Measurements from ENCODE around the gene FAM153A.
"Not testable (repeated sequence)": the region's sequence is repeated elsewhere in the genome, so short reads cannot be mapped to it uniquely, and the experiment has no call there.

Gene FAM153A

DNA sequence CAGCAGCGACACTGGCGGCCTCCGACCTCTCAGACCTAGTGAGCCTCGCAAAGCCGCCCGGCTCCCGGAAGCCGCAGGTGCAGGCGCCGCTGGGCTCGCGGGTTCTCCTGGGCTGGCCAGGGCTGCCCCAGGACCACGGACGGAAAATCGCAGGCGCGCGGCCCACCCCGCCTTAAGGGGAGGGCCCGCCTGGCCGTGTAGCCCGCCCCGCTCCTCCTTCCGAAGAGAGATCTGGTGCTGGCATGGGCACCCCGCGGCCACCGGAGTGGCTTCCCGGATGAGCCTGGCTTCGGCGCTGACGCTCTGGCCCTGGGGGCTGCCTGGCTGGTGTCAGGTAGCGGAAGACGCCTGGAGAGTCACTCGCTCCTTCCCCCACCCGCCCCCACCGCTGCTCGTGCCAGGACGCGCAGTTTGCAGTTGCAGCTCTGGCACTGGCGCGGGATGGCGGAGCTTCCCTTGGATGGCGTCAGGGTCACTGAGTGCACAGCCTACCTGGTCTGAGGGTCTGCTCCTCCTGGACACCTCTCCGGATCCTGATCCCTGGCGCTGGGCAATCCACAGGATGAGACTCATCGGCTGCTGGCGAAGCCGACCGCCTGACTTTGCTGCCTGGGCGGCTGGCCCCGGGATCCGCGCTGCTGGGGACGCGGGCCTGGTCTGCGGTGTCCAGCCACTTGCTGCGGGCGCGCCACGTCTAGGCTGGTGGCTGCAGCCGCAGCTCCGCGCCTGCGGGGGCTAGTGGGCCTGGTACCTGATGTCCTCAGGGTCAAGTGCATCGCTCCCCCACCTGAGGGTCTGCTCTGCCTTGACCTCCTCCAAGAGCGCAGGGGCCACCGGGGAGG lies at the start of gene FAM153A:
TSS of gene FAM153A (minus strand) at position 108 of the 842 bp plus-strand sequence.
- H3K27me3 ChIP-seq (ENCODE audit: control insufficient read depth in 1 of 2, insufficient read depth in 2 of 2, low read length in 2 of 2); H3K4me1 ChIP-seq (ENCODE audit: control insufficient read depth in 1 of 2, insufficient read depth in 2 of 2, low read length in 2 of 2); H3K4me3 ChIP-seq (ENCODE audit: low read depth in 1 of 2, low read length in 2 of 2); H3K9me3 ChIP-seq (ENCODE audit: control insufficient read depth in 1 of 2, low read length in 2 of 2); H3K36me3 ChIP-seq (ENCODE audit: control insufficient read depth in 1 of 2, insufficient read depth in 2 of 2, low read length in 2 of 2); H3K27ac ChIP-seq (ENCODE audit: low read depth, low read length); H3K9ac ChIP-seq (ENCODE audit: low read depth in 1 of 2, low read length in 2 of 2): not testable (repeated sequence)

GRCh38 chr5:177832287-177832686 lies 49.6 kb upstream of the FAM153A start:
- not testable (repeated sequence) for H3K4me3 ChIP-seq (ENCODE audit: low read depth in 1 of 2, low read length in 2 of 2); H3K4me1 ChIP-seq (ENCODE audit: control insufficient read depth in 1 of 2, insufficient read depth in 2 of 2, low read length in 2 of 2); H3K27me3 ChIP-seq (ENCODE audit: control insufficient read depth in 1 of 2, insufficient read depth in 2 of 2, low read length in 2 of 2); H3K9ac ChIP-seq (ENCODE audit: low read depth in 1 of 2, low read length in 2 of 2); H3K27ac ChIP-seq (ENCODE audit: low read depth, low read length); H3K36me3 ChIP-seq (ENCODE audit: control insufficient read depth in 1 of 2, insufficient read depth in 2 of 2, low read length in 2 of 2); H3K9me3 ChIP-seq (ENCODE audit: control insufficient read depth in 1 of 2, low read length in 2 of 2)

DNA sequence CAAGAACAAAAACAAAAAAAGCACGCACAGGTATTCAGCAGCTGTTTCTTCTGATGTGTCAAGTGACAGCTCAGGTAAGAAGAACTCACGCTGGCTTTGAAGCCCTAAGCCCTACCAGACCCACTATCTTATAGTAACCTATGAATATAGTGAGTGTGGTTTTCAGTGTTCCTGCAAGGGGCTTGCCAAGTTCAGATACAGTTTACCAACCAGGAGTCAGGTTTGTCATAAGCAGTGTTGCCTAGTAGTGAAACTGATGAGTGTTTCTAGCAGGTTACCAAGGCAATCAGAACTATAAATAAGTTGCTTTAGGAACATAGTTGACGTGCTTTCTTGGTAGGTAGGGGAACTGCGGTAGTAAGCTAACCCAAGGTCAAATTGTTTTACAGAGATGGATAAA lies 43.4 kb upstream of the FAM153A start:
- H3K4me1 ChIP-seq (ENCODE audit: control insufficient read depth in 1 of 2, insufficient read depth in 2 of 2, low read length in 2 of 2); H3K27ac ChIP-seq (ENCODE audit: low read depth, low read length); H3K9ac ChIP-seq (ENCODE audit: low read depth in 1 of 2, low read length in 2 of 2); H3K27me3 ChIP-seq (ENCODE audit: control insufficient read depth in 1 of 2, insufficient read depth in 2 of 2, low read length in 2 of 2); H3K36me3 ChIP-seq (ENCODE audit: control insufficient read depth in 1 of 2, insufficient read depth in 2 of 2, low read length in 2 of 2); H3K4me3 ChIP-seq (ENCODE audit: low read depth in 1 of 2, low read length in 2 of 2); H3K9me3 ChIP-seq (ENCODE audit: control insufficient read depth in 1 of 2, low read length in 2 of 2): not testable (repeated sequence)

DNA sequence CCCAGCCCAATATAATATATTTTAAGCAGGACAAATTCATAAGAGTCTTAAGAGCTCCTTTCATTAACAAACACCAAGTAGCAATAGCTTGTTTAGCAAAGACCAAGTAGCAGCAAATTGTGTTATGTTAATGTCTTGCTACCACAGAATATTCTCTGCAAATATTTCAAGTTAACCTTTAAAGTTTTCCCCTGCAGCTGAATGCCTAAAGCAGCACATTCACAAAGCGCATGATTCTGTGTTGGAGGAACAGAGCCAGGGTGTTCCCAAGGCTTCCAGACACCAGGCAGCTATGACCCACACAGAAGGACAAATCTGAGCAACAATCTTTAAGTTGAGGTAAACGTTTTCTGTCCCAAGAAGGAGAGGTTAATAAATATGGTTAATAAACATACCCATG lies 42.1 kb upstream of the FAM153A start:
- H3K9me3 ChIP-seq (ENCODE audit: control insufficient read depth in 1 of 2, low read length in 2 of 2); H3K27me3 ChIP-seq (ENCODE audit: control insufficient read depth in 1 of 2, insufficient read depth in 2 of 2, low read length in 2 of 2); H3K27ac ChIP-seq (ENCODE audit: low read depth, low read length); H3K4me3 ChIP-seq (ENCODE audit: low read depth in 1 of 2, low read length in 2 of 2); H3K9ac ChIP-seq (ENCODE audit: low read depth in 1 of 2, low read length in 2 of 2); H3K36me3 ChIP-seq (ENCODE audit: control insufficient read depth in 1 of 2, insufficient read depth in 2 of 2, low read length in 2 of 2); H3K4me1 ChIP-seq (ENCODE audit: control insufficient read depth in 1 of 2, insufficient read depth in 2 of 2, low read length in 2 of 2): not testable (repeated sequence)

DNA sequence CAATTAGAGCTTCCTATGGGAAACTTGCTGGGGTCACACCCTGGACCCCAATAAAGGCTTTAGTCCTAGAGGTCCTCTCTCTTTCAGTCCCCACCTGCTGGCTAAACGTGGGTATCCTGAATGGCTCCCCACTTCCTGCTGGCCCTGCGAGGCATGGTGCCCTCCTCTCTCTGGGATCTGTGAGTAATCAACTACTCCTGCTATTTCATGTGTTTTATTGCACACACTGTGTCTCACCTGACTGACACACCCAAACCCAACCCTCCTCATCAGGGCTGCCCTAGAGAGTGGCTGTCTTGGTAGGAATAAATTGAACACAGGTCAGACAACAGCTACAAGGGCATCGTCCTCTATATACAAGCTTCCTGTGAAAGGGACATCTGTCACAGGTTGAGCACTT lies 39.8 kb upstream of the FAM153A start:
- not testable (repeated sequence) for H3K9ac ChIP-seq (ENCODE audit: low read depth in 1 of 2, low read length in 2 of 2); H3K36me3 ChIP-seq (ENCODE audit: control insufficient read depth in 1 of 2, insufficient read depth in 2 of 2, low read length in 2 of 2); H3K27ac ChIP-seq (ENCODE audit: low read depth, low read length); H3K4me3 ChIP-seq (ENCODE audit: low read depth in 1 of 2, low read length in 2 of 2); H3K27me3 ChIP-seq (ENCODE audit: control insufficient read depth in 1 of 2, insufficient read depth in 2 of 2, low read length in 2 of 2); H3K9me3 ChIP-seq (ENCODE audit: control insufficient read depth in 1 of 2, low read length in 2 of 2); H3K4me1 ChIP-seq (ENCODE audit: control insufficient read depth in 1 of 2, insufficient read depth in 2 of 2, low read length in 2 of 2)

DNA sequence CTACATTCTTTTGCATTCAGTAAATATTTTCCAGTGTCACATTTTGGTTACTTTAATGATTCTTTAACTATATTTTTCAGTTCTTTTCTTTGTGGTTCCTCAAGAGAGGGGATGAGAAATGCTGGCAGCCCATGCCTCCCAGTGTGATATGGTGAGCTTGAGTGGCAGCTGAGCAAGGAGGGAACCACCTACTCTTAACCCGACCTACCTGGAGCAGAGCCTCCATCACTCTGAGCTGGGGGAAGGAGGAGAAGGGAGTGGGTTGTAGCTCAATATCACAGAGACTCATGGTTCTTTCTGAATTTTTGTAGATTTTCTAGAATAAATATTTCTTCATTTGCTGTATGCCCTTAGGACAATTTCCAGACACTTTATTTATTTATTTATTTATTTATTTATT lies 37.0 kb upstream of the FAM153A start:
- not testable (repeated sequence) for H3K9me3 ChIP-seq (ENCODE audit: control insufficient read depth in 1 of 2, low read length in 2 of 2); H3K27ac ChIP-seq (ENCODE audit: low read depth, low read length); H3K9ac ChIP-seq (ENCODE audit: low read depth in 1 of 2, low read length in 2 of 2); H3K4me1 ChIP-seq (ENCODE audit: control insufficient read depth in 1 of 2, insufficient read depth in 2 of 2, low read length in 2 of 2); H3K4me3 ChIP-seq (ENCODE audit: low read depth in 1 of 2, low read length in 2 of 2); H3K27me3 ChIP-seq (ENCODE audit: control insufficient read depth in 1 of 2, insufficient read depth in 2 of 2, low read length in 2 of 2); H3K36me3 ChIP-seq (ENCODE audit: control insufficient read depth in 1 of 2, insufficient read depth in 2 of 2, low read length in 2 of 2)

DNA sequence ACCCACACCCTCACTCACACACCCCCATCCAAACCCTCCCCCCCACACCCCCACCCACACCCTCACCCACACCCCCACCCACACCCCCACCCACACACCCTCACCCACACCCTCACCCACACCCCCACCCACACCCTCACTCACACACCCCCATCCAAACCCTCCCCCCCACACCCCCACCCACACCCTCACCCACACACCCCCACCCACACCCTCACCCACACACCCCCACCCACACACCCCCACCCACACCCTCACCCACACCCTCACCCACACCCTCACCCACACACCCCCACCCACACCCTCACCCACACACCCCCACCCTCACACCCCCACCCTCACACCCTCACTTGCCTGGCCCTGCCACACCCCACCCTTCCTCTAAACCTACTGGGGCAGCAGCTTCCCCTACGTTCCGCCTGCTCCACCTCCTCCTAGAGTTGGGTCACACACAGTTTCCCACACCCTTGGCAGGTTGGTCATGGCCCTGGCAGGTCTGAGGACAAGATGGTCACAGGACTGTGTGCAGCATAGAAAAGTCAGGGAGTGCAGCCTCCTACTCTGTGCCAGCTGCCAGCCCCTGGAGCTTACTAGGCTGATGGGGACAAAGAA lies 30.2 kb upstream of the FAM153A start:
- H3K36me3 ChIP-seq (ENCODE audit: control insufficient read depth in 1 of 2, insufficient read depth in 2 of 2, low read length in 2 of 2); H3K4me3 ChIP-seq (ENCODE audit: low read depth in 1 of 2, low read length in 2 of 2); H3K9me3 ChIP-seq (ENCODE audit: control insufficient read depth in 1 of 2, low read length in 2 of 2); H3K9ac ChIP-seq (ENCODE audit: low read depth in 1 of 2, low read length in 2 of 2); H3K27me3 ChIP-seq (ENCODE audit: control insufficient read depth in 1 of 2, insufficient read depth in 2 of 2, low read length in 2 of 2); H3K4me1 ChIP-seq (ENCODE audit: control insufficient read depth in 1 of 2, insufficient read depth in 2 of 2, low read length in 2 of 2); H3K27ac ChIP-seq (ENCODE audit: low read depth, low read length): not testable (repeated sequence)

GRCh38 chr5:177812160-177812743 lies 29.6 kb upstream of the FAM153A start:
- H3K4me3 ChIP-seq (ENCODE audit: low read depth in 1 of 2, low read length in 2 of 2); H3K9ac ChIP-seq (ENCODE audit: low read depth in 1 of 2, low read length in 2 of 2); H3K9me3 ChIP-seq (ENCODE audit: control insufficient read depth in 1 of 2, low read length in 2 of 2); H3K27ac ChIP-seq (ENCODE audit: low read depth, low read length); H3K4me1 ChIP-seq (ENCODE audit: control insufficient read depth in 1 of 2, insufficient read depth in 2 of 2, low read length in 2 of 2); H3K36me3 ChIP-seq (ENCODE audit: control insufficient read depth in 1 of 2, insufficient read depth in 2 of 2, low read length in 2 of 2); H3K27me3 ChIP-seq (ENCODE audit: control insufficient read depth in 1 of 2, insufficient read depth in 2 of 2, low read length in 2 of 2): not testable (repeated sequence)

DNA sequence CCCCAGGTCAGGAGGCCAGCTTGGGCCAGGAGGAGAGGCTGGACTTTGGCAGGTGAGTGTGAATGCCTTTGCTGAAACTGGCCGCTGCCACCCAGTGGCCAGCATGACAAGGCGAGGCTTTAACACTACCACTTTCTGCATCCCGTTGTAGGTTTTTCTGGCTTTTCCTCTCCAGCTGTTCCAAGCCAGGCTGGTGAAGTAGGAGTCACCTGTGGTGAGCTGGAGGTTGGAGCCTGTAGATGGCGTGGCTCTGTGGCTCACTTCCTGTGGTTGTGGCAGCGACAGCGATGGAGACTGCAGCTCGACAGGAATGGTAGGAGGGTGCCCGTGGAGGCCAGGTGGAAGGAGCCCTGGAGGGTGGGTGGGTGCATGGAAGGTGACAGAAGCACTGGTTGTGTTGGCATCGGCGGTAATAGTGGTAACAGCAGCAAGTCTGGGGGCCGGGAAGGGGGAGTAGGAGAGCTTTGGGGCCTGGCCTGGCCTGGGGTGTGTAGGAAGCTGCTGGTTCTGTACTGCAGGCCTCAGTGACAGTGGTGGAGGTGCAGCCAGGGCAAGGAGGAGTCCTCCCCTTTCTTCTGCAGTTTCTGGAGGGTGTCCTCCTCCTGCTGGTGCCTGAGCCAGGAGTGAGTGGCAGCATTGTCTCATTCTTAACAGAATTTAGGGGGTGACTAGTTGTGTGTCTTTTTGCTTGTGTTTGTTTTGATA lies 26.7 kb upstream of the FAM153A start:
- not testable (repeated sequence) for H3K4me3 ChIP-seq (ENCODE audit: low read depth in 1 of 2, low read length in 2 of 2); H3K9ac ChIP-seq (ENCODE audit: low read depth in 1 of 2, low read length in 2 of 2); H3K27ac ChIP-seq (ENCODE audit: low read depth, low read length); H3K4me1 ChIP-seq (ENCODE audit: control insufficient read depth in 1 of 2, insufficient read depth in 2 of 2, low read length in 2 of 2); H3K36me3 ChIP-seq (ENCODE audit: control insufficient read depth in 1 of 2, insufficient read depth in 2 of 2, low read length in 2 of 2); H3K9me3 ChIP-seq (ENCODE audit: control insufficient read depth in 1 of 2, low read length in 2 of 2); H3K27me3 ChIP-seq (ENCODE audit: control insufficient read depth in 1 of 2, insufficient read depth in 2 of 2, low read length in 2 of 2)

GRCh38 chr5:177808420-177808819 lies 25.7 kb upstream of the FAM153A start:
- H3K27me3 ChIP-seq (ENCODE audit: control insufficient read depth in 1 of 2, insufficient read depth in 2 of 2, low read length in 2 of 2); H3K4me1 ChIP-seq (ENCODE audit: control insufficient read depth in 1 of 2, insufficient read depth in 2 of 2, low read length in 2 of 2); H3K36me3 ChIP-seq (ENCODE audit: control insufficient read depth in 1 of 2, insufficient read depth in 2 of 2, low read length in 2 of 2); H3K4me3 ChIP-seq (ENCODE audit: low read depth in 1 of 2, low read length in 2 of 2); H3K9ac ChIP-seq (ENCODE audit: low read depth in 1 of 2, low read length in 2 of 2); H3K9me3 ChIP-seq (ENCODE audit: control insufficient read depth in 1 of 2, low read length in 2 of 2); H3K27ac ChIP-seq (ENCODE audit: low read depth, low read length): not testable (repeated sequence)

Measured in duodenal mucosa (tissue), 2 donors.